GM19455 (cell line): ENCODE measurements around the gene TIAM1.

Experiments used
- ATAC-seq: cut with Tn5 transposase; IDR thresholded peaks from one replicate; pipeline ENCODE4 v1.9.1; 2021; ENCODE audit not compliant: unreplicated experiment

Gene TIAM1

GRCh38 chr21:31335957-31336738, 7.9 kb downstream of the TIAM1 start:
- ATAC-seq, result no peak

- no peak for ATAC-seq
These were observed 9.4 kb downstream of the TIAM1 start for GRCh38 chr21:31334648-31335121.

DNA sequence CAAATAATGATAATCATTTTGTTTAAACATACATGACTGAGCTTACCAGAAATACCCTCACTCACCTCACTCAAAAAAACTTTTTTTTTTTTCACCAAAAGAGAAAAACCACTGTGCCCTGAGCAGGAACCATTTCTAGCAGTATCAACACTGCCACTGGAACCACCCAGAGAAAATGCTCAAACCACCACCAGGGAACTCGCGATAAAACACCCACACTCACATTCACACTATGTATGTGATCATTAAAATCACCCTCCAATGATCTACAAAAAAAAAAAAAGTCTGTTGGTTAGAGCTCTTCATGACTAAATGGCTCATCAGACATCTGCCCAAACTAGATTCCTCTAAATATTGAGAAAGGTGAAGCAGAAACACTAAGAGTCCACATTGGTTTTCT, 11.5 kb downstream of the TIAM1 start:
- no peak for ATAC-seq

DNA sequence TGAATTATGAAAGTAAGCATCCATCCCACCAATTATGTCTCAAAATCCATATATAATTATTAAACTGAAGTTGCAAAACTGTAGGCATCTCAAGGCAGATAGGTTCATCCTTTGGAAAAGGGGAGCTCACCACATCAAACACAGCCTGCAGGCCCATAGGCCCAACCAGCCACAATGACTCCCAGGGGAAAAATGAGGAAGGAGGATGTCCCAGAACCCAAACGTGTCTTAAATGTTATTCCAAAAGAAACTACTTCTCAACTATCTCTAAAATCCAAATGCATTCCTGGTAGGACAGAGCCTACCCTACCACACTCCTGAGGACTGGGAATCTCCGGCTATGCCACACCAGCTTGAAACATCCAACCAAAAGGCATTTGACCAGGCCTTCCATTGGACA, 12.8 kb downstream of the TIAM1 start:
- ATAC-seq, result no peak

DNA sequence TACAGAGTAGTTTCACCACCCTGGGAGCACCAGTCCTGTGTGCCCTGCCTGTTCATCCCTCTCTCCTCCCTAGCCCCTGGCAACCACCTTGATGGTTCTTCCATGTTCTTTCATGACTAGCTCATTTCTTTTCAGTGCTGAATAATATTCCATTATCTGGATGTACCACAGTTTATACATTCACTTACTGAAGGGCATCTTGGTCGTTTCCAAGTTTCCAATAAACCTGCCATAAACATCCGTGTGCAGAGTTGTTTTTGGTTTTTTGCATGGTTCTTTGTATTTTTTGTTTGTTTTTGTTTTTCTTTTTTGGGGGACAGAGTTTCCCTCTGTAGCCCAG, 13.9 kb downstream of the TIAM1 start:
- no peak for ATAC-seq

- ATAC-seq, result no peak
These were observed 14.5 kb downstream of the TIAM1 start for GRCh38 chr21:31329456-31330143.

- peak; percentile 94 for ATAC-seq
These were observed 17.4 kb downstream of the TIAM1 start for GRCh38 chr21:31326522-31327242.

GRCh38 chr21:31318971-31319370, 25.1 kb downstream of the TIAM1 start:
- ATAC-seq, result no peak

- ATAC-seq, result no peak
These were observed 26.4 kb downstream of the TIAM1 start for GRCh38 chr21:31317688-31318087.

DNA sequence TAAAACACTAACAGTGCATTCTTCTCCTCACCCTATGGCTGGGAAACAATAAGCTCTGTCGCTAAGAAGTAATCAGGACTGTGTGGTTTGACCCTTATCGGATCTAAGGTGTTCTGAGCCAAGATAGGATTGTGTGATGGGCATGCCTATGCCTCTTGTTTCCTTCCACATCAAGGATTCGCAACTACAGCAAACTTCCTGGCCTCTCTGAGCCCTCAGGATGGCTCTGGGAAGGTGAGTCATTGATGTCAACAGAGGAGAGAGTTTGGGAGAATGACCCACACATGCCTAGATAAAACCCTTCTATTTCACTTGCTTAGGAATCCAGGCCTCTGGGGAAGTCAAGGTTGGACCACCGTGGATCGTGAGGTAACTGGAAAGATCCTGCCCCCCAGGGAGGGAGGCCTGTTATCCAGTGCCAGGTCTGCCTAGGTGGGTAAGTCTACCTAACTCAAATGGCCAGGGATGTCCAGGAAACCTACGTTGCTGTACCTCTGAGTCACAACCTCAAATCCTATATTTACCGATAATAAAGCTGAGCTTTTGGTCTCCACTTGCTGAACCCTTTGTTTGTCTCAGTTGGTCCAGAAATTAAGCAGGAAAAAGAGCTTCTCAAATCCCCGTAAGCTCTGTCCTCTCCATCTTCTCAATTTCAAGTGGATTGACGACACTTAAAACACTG, 27.4 kb downstream of the TIAM1 start:
- no peak for ATAC-seq

DNA sequence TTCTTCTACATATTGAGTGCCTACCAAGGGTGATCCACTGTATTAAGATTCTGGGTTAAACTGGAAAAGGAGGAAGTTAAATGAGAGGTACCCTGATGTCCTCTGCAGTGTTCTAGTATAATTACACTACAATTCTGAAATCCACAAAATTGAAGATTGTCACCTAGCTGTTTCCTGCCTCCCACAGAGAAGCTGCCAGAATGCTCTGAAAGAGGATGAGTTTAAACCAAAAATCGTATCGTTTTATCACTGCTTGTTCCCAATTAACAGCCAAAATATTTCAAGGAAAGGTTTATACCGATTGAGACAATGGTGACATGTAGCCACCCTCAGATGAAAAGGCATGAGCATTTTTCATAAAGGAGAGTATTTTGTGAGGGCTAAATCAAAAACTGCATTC, 28.0 kb downstream of the TIAM1 start:
- no peak for ATAC-seq

- ATAC-seq, result no peak
These were observed 33.3 kb downstream of the TIAM1 start for GRCh38 chr21:31310750-31311149.

DNA sequence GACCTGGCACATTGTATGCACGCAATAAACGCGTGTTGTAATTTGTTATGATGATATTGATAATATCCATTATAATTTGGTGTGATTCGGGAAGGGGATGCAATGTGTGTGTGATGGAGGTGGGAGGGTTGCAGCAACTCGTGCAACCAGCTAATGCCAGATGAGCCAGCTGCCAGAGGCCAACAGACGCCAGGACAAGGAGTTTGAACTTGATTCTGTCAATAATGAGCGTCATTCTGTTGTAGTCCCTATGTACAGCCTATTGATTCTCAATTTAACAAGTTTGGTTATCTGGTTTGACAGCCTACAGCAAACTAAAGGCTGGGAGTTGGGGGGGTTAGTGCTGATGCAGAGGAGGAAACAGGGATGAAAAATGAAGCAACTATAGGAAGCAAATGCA, 35.5 kb downstream of the TIAM1 start:
- no peak for ATAC-seq

GRCh38 chr21:31305888-31306287, 38.2 kb downstream of the TIAM1 start:
- no peak for ATAC-seq

DNA sequence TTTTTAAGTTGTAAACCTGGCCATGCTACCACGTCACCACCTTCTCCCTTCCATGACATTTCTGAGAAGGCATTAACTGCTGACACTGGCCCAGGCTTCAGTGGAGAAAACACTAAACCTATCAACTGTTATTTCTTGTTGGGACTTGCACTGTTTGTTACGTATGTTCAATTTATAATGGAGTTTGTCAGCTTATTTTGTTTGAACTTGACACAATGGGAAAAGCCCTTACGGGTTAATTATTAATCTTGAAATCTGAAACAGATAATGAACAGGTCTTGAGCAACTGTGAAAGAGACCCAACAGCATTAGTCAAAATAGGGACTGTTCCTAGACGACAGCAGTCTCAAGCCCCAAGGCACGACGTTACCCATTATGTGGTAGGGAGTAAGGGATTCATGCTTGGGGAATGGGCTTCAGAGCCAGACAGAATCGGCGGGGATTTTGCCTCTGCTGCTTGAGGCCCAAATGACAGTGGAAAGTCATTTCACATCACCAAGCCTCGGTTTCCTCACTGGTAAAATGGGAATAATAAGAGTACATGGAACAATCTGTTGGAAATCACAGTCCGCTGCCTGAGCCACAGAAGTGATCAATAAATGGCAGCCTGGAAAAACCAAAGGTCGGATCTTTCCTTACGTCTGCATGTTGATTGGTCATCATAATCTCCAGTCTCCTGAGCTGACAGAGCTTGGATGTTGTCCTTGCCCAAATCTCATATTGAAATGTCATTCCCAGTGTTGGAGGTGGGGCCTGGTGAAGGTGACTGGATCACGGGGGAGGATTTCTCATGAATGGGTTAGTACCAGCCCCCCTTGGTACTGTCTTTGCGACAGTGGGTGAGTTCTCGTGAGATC, 44.5 kb downstream of the TIAM1 start:
- no peak for ATAC-seq

- no peak for ATAC-seq
These were observed 45.3 kb downstream of the TIAM1 start for GRCh38 chr21:31298618-31299269.

DNA sequence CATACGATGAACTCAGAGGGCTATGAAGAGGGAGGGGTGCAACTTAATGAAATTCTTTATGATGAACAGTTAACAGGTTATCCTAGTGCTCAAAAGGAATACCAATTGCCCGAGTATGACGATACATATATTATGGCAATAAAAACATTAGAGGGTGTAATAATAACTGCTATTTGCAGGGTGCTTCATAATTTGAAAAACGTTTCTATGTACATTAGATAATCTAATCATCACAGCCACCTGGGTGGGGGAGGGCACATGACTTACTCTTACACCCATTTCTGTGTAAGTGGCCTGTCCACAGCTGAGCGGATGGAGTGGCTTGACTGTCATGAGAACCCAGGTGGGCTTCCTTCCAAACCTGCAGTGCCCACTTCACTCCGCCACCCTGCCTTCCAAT, 46.3 kb downstream of the TIAM1 start:
- ATAC-seq, result no peak

DNA sequence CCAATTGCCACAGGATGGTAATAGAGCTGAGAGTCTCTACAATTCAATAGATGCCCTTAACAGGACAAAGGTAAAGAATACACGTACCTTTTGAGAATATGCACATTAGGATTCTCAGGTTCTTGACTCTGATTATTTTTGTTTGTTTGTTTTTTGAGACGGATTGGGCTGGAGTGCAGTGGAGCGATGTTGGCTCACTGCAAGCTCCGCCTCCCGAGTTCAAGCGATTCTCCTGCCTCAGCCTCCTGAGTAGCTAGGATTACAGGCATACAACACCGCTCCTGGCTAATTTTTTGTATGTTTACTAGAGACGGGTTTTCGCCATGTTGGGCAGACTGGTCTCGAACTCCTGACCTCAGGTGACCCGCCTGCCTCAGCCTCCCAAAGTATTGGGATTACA, 48.4 kb downstream of the TIAM1 start:
- ATAC-seq, result no peak

DNA sequence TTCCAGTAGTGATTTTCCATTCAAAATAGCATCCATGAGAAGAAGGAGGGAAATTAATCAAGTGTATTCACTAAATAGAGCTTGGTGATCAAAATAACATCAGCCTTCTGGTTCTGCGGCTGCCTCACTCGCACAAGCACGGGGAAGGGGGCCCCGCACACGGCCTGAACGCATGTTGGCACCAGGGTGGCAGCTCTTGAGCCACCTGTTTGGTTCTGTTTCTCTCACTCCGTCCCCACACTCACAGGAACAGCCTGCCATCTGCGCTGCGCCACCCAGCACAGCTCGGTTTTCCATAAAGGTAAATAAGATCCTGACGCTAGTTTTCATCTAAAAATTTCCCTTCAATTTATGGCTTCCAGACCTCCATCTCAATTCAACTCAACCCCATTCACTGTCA, 49.4 kb downstream of the TIAM1 start:
- no peak for ATAC-seq

DNA sequence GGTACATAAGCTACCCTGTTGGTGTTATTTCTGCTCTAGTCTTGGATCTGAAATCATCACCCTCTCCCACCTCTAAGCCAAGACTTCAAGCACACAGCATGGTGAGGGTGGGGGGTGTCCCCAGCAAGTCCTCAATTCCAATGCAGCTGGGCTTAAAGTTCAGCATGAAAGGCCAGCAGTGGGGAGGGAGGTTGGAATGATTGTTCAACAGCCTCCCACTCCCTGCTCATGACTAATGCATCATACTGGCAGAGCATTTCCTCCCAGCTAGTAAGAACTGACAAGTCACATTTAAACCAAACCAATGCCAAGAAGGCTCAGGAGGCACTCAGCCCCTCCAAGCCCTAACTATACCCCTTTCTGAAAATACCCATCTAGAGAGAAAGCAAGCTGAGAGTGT, 50.1 kb downstream of the TIAM1 start:
- no peak for ATAC-seq
